HEK293 (cell line): ENCODE measurements around the gene TRAF5.

Experiments
- CTCF ChIA-PET: fragments of 350-600 bp; formaldehyde crosslinking; extraction: SDS; loops from one replicate; lab custom pipeline; 2021; ENCODE audit warnings: antibody characterized with exemption; lab: Yijun Ruan, JAX
- POLR2A ChIA-PET: fragments of 300-600 bp; formaldehyde crosslinking; extraction: SDS; loops from one replicate; lab custom pipeline; 2020; ENCODE audit warnings: antibody characterized with exemption, inconsistent platforms; lab: Yijun Ruan, JAX
- H3K27ac ChIP-seq: fragments of 200-500 bp; sonication (Bioruptor generic); 2 replicates; pipeline ENCODE4 v1.5.1; 2014; ENCODE audit warnings: low read depth, low read length, control low read depth, inconsistent platforms; ENCODE audit errors: extremely low read depth
- H3K36me3 ChIP-seq, 2 experiments: fragments of 200-500 bp in 1 of 2; sonication (Bioruptor generic) in 1 of 2; 1 replicate in 1 of 2; 2 replicates in 1 of 2; pipeline ENCODE4 v1.5.1; 2014 to 2017; ENCODE audit warnings: inconsistent platforms in 2 of 2, low read length in 2 of 2; ENCODE audit not compliant: control insufficient read depth in 2 of 2, insufficient read depth in 1 of 2
- H3K4me1 ChIP-seq: fragments of 200-500 bp; sonication (Bioruptor generic); 2 replicates; pipeline ENCODE4 v1.5.1; 2014; ENCODE audit warnings: mild to moderate bottlenecking, low read length, inconsistent platforms; ENCODE audit not compliant: control insufficient read depth, insufficient read depth
- H3K4me3 ChIP-seq: 2 replicates; pipeline ENCODE4 v1.5.1; 2011; ENCODE audit warnings: low read depth, mild to moderate bottlenecking, control low read depth, low read length, moderate library complexity
- H3K9me3 ChIP-seq: fragments of 200-500 bp; sonication (Bioruptor generic); 2 replicates; pipeline ENCODE4 v1.5.1; 2014; ENCODE audit warnings: low read depth, low read length, inconsistent platforms; ENCODE audit not compliant: control insufficient read depth, insufficient read depth
- IKZF3 ChIP-seq: fragments of 450-650 bp; IDR thresholded peaks from 2 replicates; pipeline ENCODE4 v1.5.0; 2018; ENCODE audit warnings: missing biosample characterization, mild to moderate bottlenecking, missing genetic modification characterization, moderate library complexity
- MEIS1 ChIP-seq: sonication (generic); formaldehyde crosslinking; IDR thresholded peaks from 2 replicates; pipeline ENCODE4 v1.8.1; 2022; ENCODE audit warnings: missing genetic modification reagents, mild to moderate bottlenecking, borderline replicate concordance
- RBAK ChIP-seq: fragments of 450-650 bp; formaldehyde crosslinking; IDR thresholded peaks from 2 replicates; pipeline ENCODE4 v1.5.1; 2016; ENCODE audit warnings: missing biosample characterization, missing genetic modification characterization
- SETDB1 ChIP-seq: IDR thresholded peaks from one replicate; pipeline ENCODE4 v1.6.1; 2017; ENCODE audit warnings: mild to moderate bottlenecking, low read length, moderate library complexity, mixed read lengths; ENCODE audit not compliant: insufficient read length
- ZBTB1 ChIP-seq: fragments of 450-650 bp; formaldehyde crosslinking; IDR thresholded peaks from 2 replicates; pipeline ENCODE4 v1.5.1; 2016; ENCODE audit warnings: missing biosample characterization, missing genetic modification characterization
- ZBTB21 ChIP-seq: fragments of 450-650 bp; formaldehyde crosslinking; IDR thresholded peaks from 2 replicates; pipeline ENCODE4 v1.5.1; 2017; ENCODE audit warnings: missing biosample characterization, missing genetic modification characterization
- ZBTB8A ChIP-seq: fragments of 450-650 bp; formaldehyde crosslinking; IDR thresholded peaks from 2 replicates; pipeline ENCODE4 v1.5.1; 2016; ENCODE audit warnings: missing biosample characterization, missing genetic modification characterization
- ZFHX2 ChIP-seq: fragments of 450-650 bp; formaldehyde crosslinking; conservative IDR thresholded peaks from 2 replicates; pipeline ENCODE4 v1.5.1; 2016; ENCODE audit warnings: missing biosample characterization, missing genetic modification characterization
- ZIC2 ChIP-seq: fragments of 450-650 bp; formaldehyde crosslinking; IDR thresholded peaks from 2 replicates; pipeline ENCODE4 v1.5.1; 2016; ENCODE audit warnings: missing biosample characterization, missing genetic modification characterization
- ZNF175 ChIP-seq: fragments of 450-650 bp; formaldehyde crosslinking; IDR thresholded peaks from 2 replicates; pipeline ENCODE4 v1.5.1; 2016; ENCODE audit warnings: missing biosample characterization, missing genetic modification characterization
- ZNF266 ChIP-seq: fragments of 450-650 bp; formaldehyde crosslinking; IDR thresholded peaks from 2 replicates; pipeline ENCODE4 v1.5.1; 2016; ENCODE audit warnings: missing biosample characterization, missing genetic modification characterization, low read depth
- ZNF404 ChIP-seq: fragments of 450-650 bp; formaldehyde crosslinking; IDR thresholded peaks from 2 replicates; pipeline ENCODE4 v1.5.1; 2017; ENCODE audit warnings: missing biosample characterization, missing genetic modification characterization
- ZNF473 ChIP-seq: fragments of 450-650 bp; formaldehyde crosslinking; IDR thresholded peaks from 2 replicates; pipeline ENCODE4 v1.5.1; 2017; ENCODE audit warnings: missing biosample characterization, missing genetic modification characterization
- ZNF530 ChIP-seq: fragments of 450-650 bp; formaldehyde crosslinking; IDR thresholded peaks from 2 replicates; pipeline ENCODE4 v1.5.1; 2016; ENCODE audit warnings: low read depth, missing biosample characterization, missing genetic modification characterization
- ZNF555 ChIP-seq: fragments of 450-650 bp; formaldehyde crosslinking; conservative IDR thresholded peaks from 2 replicates; pipeline ENCODE4 v1.5.1; 2017; ENCODE audit warnings: missing biosample characterization, mild to moderate bottlenecking, missing genetic modification characterization, inconsistent platforms
- ZNF610 ChIP-seq: fragments of 450-650 bp; formaldehyde crosslinking; IDR thresholded peaks from 2 replicates; pipeline ENCODE4 v1.5.1; 2016; ENCODE audit warnings: missing biosample characterization, missing genetic modification characterization, borderline replicate concordance
- ZNF670 ChIP-seq: fragments of 450-650 bp; formaldehyde crosslinking; IDR thresholded peaks from 2 replicates; pipeline ENCODE4 v1.5.1; 2016; ENCODE audit warnings: missing biosample characterization, missing genetic modification characterization, low read depth
- ZNF677 ChIP-seq: fragments of 450-650 bp; IDR thresholded peaks from 2 replicates; pipeline ENCODE4 v1.5.0; 2018; ENCODE audit warnings: missing biosample characterization, mild to moderate bottlenecking, missing genetic modification characterization, moderate library complexity
- ZNF707 ChIP-seq: fragments of 450-650 bp; formaldehyde crosslinking; IDR thresholded peaks from 2 replicates; pipeline ENCODE4 v1.5.1; 2016; ENCODE audit warnings: missing biosample characterization, missing genetic modification characterization
- ZNF776 ChIP-seq: fragments of 450-650 bp; formaldehyde crosslinking; IDR thresholded peaks from 2 replicates; pipeline ENCODE4 v1.5.0; 2017; ENCODE audit warnings: missing biosample characterization, missing genetic modification characterization, borderline replicate concordance
- ZNF791 ChIP-seq: fragments of 450-650 bp; formaldehyde crosslinking; IDR thresholded peaks from 2 replicates; pipeline ENCODE4 v1.5.1; 2016; ENCODE audit warnings: missing biosample characterization, missing genetic modification characterization
- ZNF837 ChIP-seq: fragments of 450-650 bp; formaldehyde crosslinking; IDR thresholded peaks from 2 replicates; pipeline ENCODE4 v1.5.1; 2016; ENCODE audit warnings: missing biosample characterization, missing genetic modification characterization
- ZXDB ChIP-seq: fragments of 450-650 bp; formaldehyde crosslinking; IDR thresholded peaks from 2 replicates; pipeline ENCODE4 v1.5.1; 2016; ENCODE audit warnings: missing biosample characterization, missing genetic modification characterization
- TF ChIP-seq, protein P1 (sequence below): fragments of 450-650 bp; formaldehyde crosslinking; IDR thresholded peaks from 2 replicates; pipeline ENCODE4 v1.5.1; 2016; ENCODE audit warnings: missing biosample characterization, missing genetic modification characterization
- TF ChIP-seq, protein P2 (sequence below): fragments of 450-650 bp; formaldehyde crosslinking; IDR thresholded peaks from 2 replicates; pipeline ENCODE4 v1.5.1; 2017; ENCODE audit warnings: missing biosample characterization, missing genetic modification characterization
- TF ChIP-seq, protein P3 (sequence below): fragments of 450-650 bp; formaldehyde crosslinking; IDR thresholded peaks from 2 replicates; pipeline ENCODE4 v1.5.1; 2016; ENCODE audit warnings: missing biosample characterization, missing genetic modification characterization

TRAF5 gene

DNA sequence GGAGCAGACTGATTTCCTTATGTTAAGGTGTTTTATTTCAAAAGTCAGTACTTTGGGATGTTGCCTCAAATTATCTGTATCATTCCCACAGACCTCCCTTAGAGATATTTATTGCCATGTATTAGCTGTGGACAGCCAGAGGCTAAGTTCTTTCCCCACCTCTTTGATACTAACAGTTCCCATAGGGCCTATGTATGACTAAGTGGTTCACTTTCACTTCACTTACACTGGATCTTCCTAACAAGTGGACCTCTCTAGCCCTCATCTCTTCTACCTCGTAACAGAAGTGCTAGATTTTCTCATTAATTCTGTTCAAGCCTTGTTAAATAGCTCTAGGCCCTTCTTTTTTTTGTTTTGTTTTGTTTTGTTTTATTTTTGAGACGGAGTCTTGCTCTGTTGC, 6.2 kb downstream of the TRAF5 start (continued):
- TF ChIP-seq ZNF266, result peak; percentile 94
- TF ChIP-seq, all 188 proteins: peak for 3

DNA sequence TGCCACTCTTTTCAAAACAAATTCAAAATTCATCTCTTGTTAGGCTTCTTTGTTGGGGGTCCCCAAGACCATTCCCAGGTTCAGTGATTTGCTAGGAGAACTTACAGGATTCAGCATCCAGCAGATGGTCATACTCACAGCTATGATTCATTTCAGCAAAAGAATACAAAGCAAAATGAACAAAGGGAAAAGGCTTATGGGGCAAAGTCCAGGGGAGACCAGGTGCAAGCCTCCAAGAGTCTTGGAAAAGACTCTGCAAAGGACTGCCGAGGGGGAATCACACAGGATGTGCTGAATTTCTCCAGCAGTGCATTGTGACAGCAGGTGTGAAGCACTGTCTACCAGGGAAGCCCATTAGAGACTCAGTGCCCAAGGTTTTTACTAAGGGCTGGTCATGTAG, 7.3 kb downstream of the TRAF5 start:
- Histone ChIP-seq H3K27ac (no peak overlapping the region), H3K4me1 (peaks cover 6% of the 10 kb centered on the region)
- POLR2A ChIA-PET, result no interaction called here

DNA sequence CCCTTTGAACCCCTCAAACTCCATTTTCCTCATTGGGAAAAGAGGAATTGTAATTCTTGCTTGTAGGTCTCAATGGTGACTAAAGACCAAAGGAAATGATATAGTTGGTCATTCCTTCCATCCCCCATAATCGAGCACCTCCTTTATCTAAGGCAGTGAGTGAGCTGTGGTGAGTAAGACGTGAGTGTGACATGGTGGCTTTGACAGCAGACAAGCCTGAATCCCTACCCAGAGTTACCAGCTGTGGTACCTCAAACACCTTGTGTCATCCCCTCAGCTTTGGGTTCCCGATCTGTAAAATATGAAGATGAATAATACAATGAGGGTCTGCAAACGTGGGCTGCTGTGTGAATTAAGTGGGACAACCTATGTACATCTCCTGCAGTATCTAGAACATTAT, 8.4 kb downstream of the TRAF5 start:
- Histone ChIP-seq H3K9me3 (no peaks in the 10 kb centered on the region), H3K4me3 (no peak overlapping the region), H3K36me3 (no peaks in the 10 kb centered on the region), H3K4me1 (peaks cover 6% of the 10 kb centered on the region)
- ChIA-PET CTCF (interaction anchor here (0.7 to 1.0 kb wide), 4 partner anchors 11 to 180 kb away, joined by 3 to 7 read pairs (median 4); no protein-coding TSS in a partner anchor), POLR2A (no interaction called here)
- TF ChIP-seq ZNF670 (tag by site-specific recombination) (no peak), ZFHX2 (tag by site-specific recombination) (no peak), ZNF175 (tag by site-specific recombination) (no peak), ZNF610 (tag by site-specific recombination) (no peak), ZIC2 (tag by site-specific recombination) (no peak), RBAK (no peak), ZNF266 (no peak), SETDB1 (no peak), ZNF555 (tag by site-specific recombination) (no peak), IKZF3 (tag by site-specific recombination) (no peak), ZNF677 (tag by site-specific recombination) (no peak), ZNF776 (tag by site-specific recombination) (no peak)
- TF ChIP-seq, protein P1, sequence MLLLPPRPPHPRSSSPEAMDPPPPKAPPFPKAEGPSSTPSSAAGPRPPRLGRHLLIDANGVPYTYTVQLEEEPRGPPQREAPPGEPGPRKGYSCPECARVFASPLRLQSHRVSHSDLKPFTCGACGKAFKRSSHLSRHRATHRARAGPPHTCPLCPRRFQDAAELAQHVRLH (tag by site-specific recombination), result no peak
- TF ChIP-seq, all 188 proteins: peak for 0
- no peak overlapping the region for H3K27ac ChIP-seq

More for the DNA sequence above, 7.3 kb downstream of the TRAF5 start:
- no peaks in the 10 kb centered on the region for H3K9me3 ChIP-seq
- TF ChIP-seq ZNF530 (no peak), ZBTB21 (no peak), IKZF3 (tag by site-specific recombination) (no peak), ZNF791 (tag by site-specific recombination) (no peak), MEIS1 (no peak), ZNF404 (no peak)
- TF ChIP-seq, all 188 proteins: peak for 0
- H3K4me3 ChIP-seq, result no peak overlapping the region
- no peaks in the 10 kb centered on the region for H3K36me3 ChIP-seq
- CTCF ChIA-PET, result interaction anchor here (1.1 kb wide), 1 partner anchor 20 kb away, joined by 3 read pairs; no protein-coding TSS in a partner anchor

DNA sequence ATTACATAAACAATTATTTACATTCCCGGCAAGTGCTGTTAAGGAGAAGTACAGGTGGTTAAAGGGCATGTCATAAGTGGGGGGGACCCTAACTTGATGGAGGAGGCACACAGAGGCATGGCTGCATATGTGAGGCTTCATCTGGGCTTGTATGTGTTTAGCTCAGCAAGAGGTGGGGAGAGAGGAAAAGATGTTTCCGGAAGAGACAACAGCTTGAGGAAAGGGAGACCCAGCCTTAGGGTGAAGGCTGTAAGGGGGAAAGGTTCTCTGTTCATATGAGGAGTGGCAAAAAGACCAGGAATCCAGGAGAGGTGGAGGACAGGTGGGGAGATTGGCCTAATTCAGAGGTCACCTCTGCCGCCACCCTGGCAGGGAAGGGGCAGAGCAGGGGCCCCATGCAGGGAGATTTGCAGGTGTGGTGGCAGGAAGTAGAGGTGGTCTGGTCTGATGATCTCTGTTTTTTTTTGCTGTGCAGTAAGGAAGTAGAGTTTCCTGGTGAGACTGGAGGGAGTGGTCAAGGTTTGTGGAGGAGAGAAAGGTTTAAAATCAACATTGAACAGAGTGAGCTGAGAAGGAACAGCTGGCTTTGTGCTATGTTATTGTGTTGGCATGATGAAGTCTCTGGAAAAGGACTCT, 9.0 kb downstream of the TRAF5 start:
- ChIA-PET CTCF (interaction anchor here (0.7 to 1.7 kb wide), 6 partner anchors 12 to 179 kb away, joined by 3 to 7 read pairs (median 4); no protein-coding TSS in a partner anchor), POLR2A (no interaction called here)
- Histone ChIP-seq H3K4me1 (peaks cover 6% of the 10 kb centered on the region), H3K36me3 (no peaks in the 10 kb centered on the region), H3K4me3 (no peak overlapping the region), H3K27ac (no peak overlapping the region), H3K9me3 (no peaks in the 10 kb centered on the region)
- TF ChIP-seq ZNF707, result no peak
- TF ChIP-seq ZXDB (tag by site-specific recombination), result no peak
- no peak for TF ChIP-seq ZBTB8A (tag by site-specific recombination)
- no peak for TF ChIP-seq ZNF837 (tag by site-specific recombination)
- no peak for TF ChIP-seq ZNF473 (tag by site-specific recombination)
- TF ChIP-seq ZBTB1, result no peak
- TF ChIP-seq ZFHX2 (tag by site-specific recombination), result no peak
- TF ChIP-seq, protein P2, sequence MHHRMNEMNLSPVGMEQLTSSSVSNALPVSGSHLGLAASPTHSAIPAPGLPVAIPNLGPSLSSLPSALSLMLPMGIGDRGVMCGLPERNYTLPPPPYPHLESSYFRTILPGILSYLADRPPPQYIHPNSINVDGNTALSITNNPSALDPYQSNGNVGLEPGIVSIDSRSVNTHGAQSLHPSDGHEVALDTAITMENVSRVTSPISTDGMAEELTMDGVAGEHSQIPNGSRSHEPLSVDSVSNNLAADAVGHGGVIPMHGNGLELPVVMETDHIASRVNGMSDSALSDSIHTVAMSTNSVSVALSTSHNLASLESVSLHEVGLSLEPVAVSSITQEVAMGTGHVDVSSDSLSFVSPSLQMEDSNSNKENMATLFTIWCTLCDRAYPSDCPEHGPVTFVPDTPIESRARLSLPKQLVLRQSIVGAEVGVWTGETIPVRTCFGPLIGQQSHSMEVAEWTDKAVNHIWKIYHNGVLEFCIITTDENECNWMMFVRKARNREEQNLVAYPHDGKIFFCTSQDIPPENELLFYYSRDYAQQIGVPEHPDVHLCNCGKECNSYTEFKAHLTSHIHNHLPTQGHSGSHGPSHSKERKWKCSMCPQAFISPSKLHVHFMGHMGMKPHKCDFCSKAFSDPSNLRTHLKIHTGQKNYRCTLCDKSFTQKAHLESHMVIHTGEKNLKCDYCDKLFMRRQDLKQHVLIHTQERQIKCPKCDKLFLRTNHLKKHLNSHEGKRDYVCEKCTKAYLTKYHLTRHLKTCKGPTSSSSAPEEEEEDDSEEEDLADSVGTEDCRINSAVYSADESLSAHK, result no peak
- TF ChIP-seq ZNF791 (tag by site-specific recombination), result no peak
- TF ChIP-seq, protein P3, sequence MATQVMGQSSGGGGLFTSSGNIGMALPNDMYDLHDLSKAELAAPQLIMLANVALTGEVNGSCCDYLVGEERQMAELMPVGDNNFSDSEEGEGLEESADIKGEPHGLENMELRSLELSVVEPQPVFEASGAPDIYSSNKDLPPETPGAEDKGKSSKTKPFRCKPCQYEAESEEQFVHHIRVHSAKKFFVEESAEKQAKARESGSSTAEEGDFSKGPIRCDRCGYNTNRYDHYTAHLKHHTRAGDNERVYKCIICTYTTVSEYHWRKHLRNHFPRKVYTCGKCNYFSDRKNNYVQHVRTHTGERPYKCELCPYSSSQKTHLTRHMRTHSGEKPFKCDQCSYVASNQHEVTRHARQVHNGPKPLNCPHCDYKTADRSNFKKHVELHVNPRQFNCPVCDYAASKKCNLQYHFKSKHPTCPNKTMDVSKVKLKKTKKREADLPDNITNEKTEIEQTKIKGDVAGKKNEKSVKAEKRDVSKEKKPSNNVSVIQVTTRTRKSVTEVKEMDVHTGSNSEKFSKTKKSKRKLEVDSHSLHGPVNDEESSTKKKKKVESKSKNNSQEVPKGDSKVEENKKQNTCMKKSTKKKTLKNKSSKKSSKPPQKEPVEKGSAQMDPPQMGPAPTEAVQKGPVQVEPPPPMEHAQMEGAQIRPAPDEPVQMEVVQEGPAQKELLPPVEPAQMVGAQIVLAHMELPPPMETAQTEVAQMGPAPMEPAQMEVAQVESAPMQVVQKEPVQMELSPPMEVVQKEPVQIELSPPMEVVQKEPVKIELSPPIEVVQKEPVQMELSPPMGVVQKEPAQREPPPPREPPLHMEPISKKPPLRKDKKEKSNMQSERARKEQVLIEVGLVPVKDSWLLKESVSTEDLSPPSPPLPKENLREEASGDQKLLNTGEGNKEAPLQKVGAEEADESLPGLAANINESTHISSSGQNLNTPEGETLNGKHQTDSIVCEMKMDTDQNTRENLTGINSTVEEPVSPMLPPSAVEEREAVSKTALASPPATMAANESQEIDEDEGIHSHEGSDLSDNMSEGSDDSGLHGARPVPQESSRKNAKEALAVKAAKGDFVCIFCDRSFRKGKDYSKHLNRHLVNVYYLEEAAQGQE, result no peak
